SK-N-SH (cell line): ENCODE measurements around the gene PLOD1. TPM values are rescaled to one million over a fixed set of nuclear protein-coding genes. Genes with fewer than 3 reads are reported as not detected.

Source experiments
- CTCF ChIA-PET: fragments of 300-600, 350-600 bp; formaldehyde crosslinking; extraction: SDS; loops from one replicate; lab custom pipeline; 2021; lab: Yijun Ruan, JAX
- POLR2A ChIA-PET: fragments of 350-600 bp; sonication (Branson Sonifier 250); formaldehyde crosslinking; extraction: SDS; loops from one replicate; lab custom pipeline; 2020; ENCODE audit warnings: antibody characterized with exemption, inconsistent platforms; lab: Yijun Ruan, JAX
- DNase-seq: peaks from one replicate; pipeline ENCODE4 v3.0.0; 2012
- H2AFZ ChIP-seq: fragments of 200-600 bp; sonication (generic); 2 replicates; pipeline ENCODE4 v1.8.1; 2016; ENCODE audit warnings: antibody characterized with exemption, mild to moderate bottlenecking, low read depth
- H3F3A ChIP-seq: fragments of 200-600 bp; sonication (generic); replicated peaks from 2 replicates; pipeline ENCODE3; 2016; ENCODE audit warnings: antibody characterized with exemption, mild to moderate bottlenecking; ENCODE audit not compliant: insufficient read depth
- H3K27ac ChIP-seq, 2 experiments: fragments of 200-500 bp in 1 of 2; fragments of 200-600 bp in 1 of 2; sonication (Bioruptor generic) in 1 of 2; sonication (generic), shearing (Covaris generic) in 1 of 2; 2 replicates each; pipeline versions ENCODE4 v1.5.1 to v1.6.1; 2014 to 2016; ENCODE audit warnings: low read depth in 2 of 2, inconsistent platforms in 1 of 2, low read length in 1 of 2, mild to moderate bottlenecking in 1 of 2, mixed read lengths in 1 of 2
- H3K27me3 ChIP-seq: fragments of 200-600 bp; sonication (generic), shearing (Covaris generic); 2 replicates; pipeline ENCODE4 v1.6.1; 2016; ENCODE audit warnings: mixed run types; ENCODE audit not compliant: insufficient read depth
- H3K36me3 ChIP-seq, 2 experiments: fragments of 200-500 bp in 1 of 2; fragments of 200-600 bp in 1 of 2; sonication (Bioruptor generic) in 1 of 2; sonication (generic) in 1 of 2; replicated peaks in 1 of 2; 2 replicates each; pipeline versions ENCODE3 to v1.5.1; 2014 to 2016; ENCODE audit warnings: low read length in 1 of 2, mild to moderate bottlenecking in 1 of 2; ENCODE audit not compliant: insufficient read depth in 2 of 2, control insufficient read depth in 1 of 2
- H3K4me1 ChIP-seq, 2 experiments: fragments of 200-500 bp in 1 of 2; fragments of 200-600 bp in 1 of 2; sonication (Bioruptor generic) in 1 of 2; sonication (generic), shearing (Covaris generic) in 1 of 2; 2 replicates each; pipeline versions ENCODE4 v1.5.1 to v1.6.1; 2014 to 2016; ENCODE audit warnings: low read depth in 1 of 2, low read length in 1 of 2, mixed run types in 1 of 2; ENCODE audit not compliant: insufficient read depth in 2 of 2, control insufficient read depth in 1 of 2
- H3K4me2 ChIP-seq: fragments of 200-600 bp; sonication (generic), shearing (Covaris generic); 2 replicates; pipeline ENCODE4 v1.6.1; 2017; ENCODE audit warnings: mixed run types
- H3K4me3 ChIP-seq, 2 experiments: fragments of 200-500 bp in 1 of 2; fragments of 200-600 bp in 1 of 2; sonication (Bioruptor generic) in 1 of 2; sonication (generic), shearing (Covaris generic) in 1 of 2; 2 replicates each; pipeline versions ENCODE4 v1.5.1 to v1.8.1; 2014 to 2016; ENCODE audit warnings: low read depth in 2 of 2, inconsistent platforms in 1 of 2, low read length in 1 of 2, mild to moderate bottlenecking in 1 of 2, mixed read lengths in 1 of 2, moderate library complexity in 1 of 2
- H3K79me2 ChIP-seq: fragments of 200-600 bp; sonication (generic); 2 replicates; pipeline ENCODE4 v1.8.1; 2017; ENCODE audit warnings: mild to moderate bottlenecking; ENCODE audit not compliant: insufficient read depth
- H3K9ac ChIP-seq: fragments of 200-600 bp; sonication (generic); 2 replicates; pipeline ENCODE4 v1.6.1; 2017; ENCODE audit warnings: mixed run types
- H3K9me2 ChIP-seq: fragments of 200-600 bp; sonication (generic); 2 replicates; pipeline ENCODE4 v1.6.1; 2017; ENCODE audit warnings: mixed run types
- H3K9me3 ChIP-seq: fragments of 200-600 bp; sonication (generic); 2 replicates; pipeline ENCODE4 v1.6.1; 2017; ENCODE audit warnings: mixed run types, mild to moderate bottlenecking, moderate library complexity
- H4K20me1 ChIP-seq: fragments of 200-600 bp; sonication (generic); 2 replicates; pipeline ENCODE4 v1.6.1; 2017; ENCODE audit warnings: mild to moderate bottlenecking, mixed run types; ENCODE audit not compliant: insufficient read depth
- CHD2 ChIP-seq: fragments of 150-350 bp; IDR thresholded peaks from 2 replicates; pipeline ENCODE4 v1.6.1; 2018; ENCODE audit warnings: low read length; ENCODE audit not compliant: partially characterized antibody
- ELF1 ChIP-seq: IDR thresholded peaks from 2 replicates; pipeline ENCODE4 v1.4.0; 2012
- EP300 ChIP-seq, 2 experiments: IDR thresholded peaks; 2 replicates each; pipeline versions ENCODE4 v1.4.0 to v1.6.1; 2012; ENCODE audit warnings: borderline replicate concordance in 1 of 2, low read depth in 1 of 2, low read length in 1 of 2
- EZH2phosphoT487 ChIP-seq: fragments of 200-600 bp; sonication (generic); IDR thresholded peaks from 2 replicates; pipeline ENCODE4 v1.6.1; 2017; ENCODE audit warnings: low read depth, mixed run types, mild to moderate bottlenecking, antibody characterized with exemption, moderate library complexity, borderline replicate concordance
- FOSL2 ChIP-seq: IDR thresholded peaks from 2 replicates; pipeline ENCODE4 v1.4.0; 2012; ENCODE audit warnings: low read depth, mild to moderate bottlenecking, moderate library complexity, borderline replicate concordance
- FOXJ3 ChIP-seq: sonication (generic); formaldehyde crosslinking; IDR thresholded peaks from 2 replicates; pipeline ENCODE4 v1.5.1; 2020; ENCODE audit warnings: mild to moderate bottlenecking, missing genetic modification reagents
- FOXM1 ChIP-seq: IDR thresholded peaks from 2 replicates; pipeline ENCODE4 v1.4.0; 2012; ENCODE audit warnings: low read depth, mild to moderate bottlenecking
- GABPA ChIP-seq: IDR thresholded peaks from 2 replicates; pipeline ENCODE4 v1.4.0; 2012; ENCODE audit warnings: low read depth, mild to moderate bottlenecking
- GATA2 ChIP-seq: sonication (generic); formaldehyde crosslinking; IDR thresholded peaks from 2 replicates; pipeline ENCODE4 v1.5.0; 2020; ENCODE audit warnings: mild to moderate bottlenecking, missing genetic modification reagents
- JUND ChIP-seq: IDR thresholded peaks from 2 replicates; pipeline ENCODE4 v1.4.0; 2012
- MXI1 ChIP-seq: IDR thresholded peaks from 2 replicates; pipeline ENCODE4 v1.6.1; 2012; ENCODE audit warnings: mild to moderate bottlenecking, low read depth, low read length, improper control_type of control experiment
- NFIC ChIP-seq: IDR thresholded peaks from 2 replicates; pipeline ENCODE4 v1.4.0; 2012; ENCODE audit warnings: borderline replicate concordance
- NRF1 ChIP-seq: IDR thresholded peaks from 2 replicates; pipeline ENCODE4 v1.6.1; 2012; ENCODE audit warnings: low read depth, mild to moderate bottlenecking, low read length
- PBX3 ChIP-seq: IDR thresholded peaks from 2 replicates; pipeline ENCODE4; 2012
- POLR2AphosphoS5 ChIP-seq: IDR thresholded peaks from 2 replicates; pipeline ENCODE4 v1.6.1; 2012; ENCODE audit warnings: low read depth, low read length
- RAD21 ChIP-seq: IDR thresholded peaks from 2 replicates; pipeline ENCODE4 v1.6.1; 2012; ENCODE audit warnings: mild to moderate bottlenecking, low read length
- RCOR1 ChIP-seq: fragments of 150-350 bp; IDR thresholded peaks from 2 replicates; pipeline ENCODE4 v1.6.1; 2017; ENCODE audit warnings: antibody characterized with exemption, low read length
- SIN3A ChIP-seq: IDR thresholded peaks from 2 replicates; pipeline ENCODE4 v1.6.1; 2012; ENCODE audit warnings: low read depth, mild to moderate bottlenecking, low read length, moderate library complexity, borderline replicate concordance
- SMC3 ChIP-seq: IDR thresholded peaks from 2 replicates; pipeline ENCODE4 v1.6.1; 2012; ENCODE audit warnings: low read depth, low read length, improper control_type of control experiment
- TAF1 ChIP-seq: IDR thresholded peaks from 2 replicates; pipeline ENCODE4 v1.6.1; 2012; ENCODE audit warnings: low read depth, mild to moderate bottlenecking, low read length, moderate library complexity, borderline replicate concordance
- USF2 ChIP-seq: fragments of 150-350 bp; IDR thresholded peaks from 2 replicates; pipeline ENCODE4 v1.6.1; 2017; ENCODE audit warnings: antibody characterized with exemption, low read length, low read depth, borderline replicate concordance
- YY1 ChIP-seq: IDR thresholded peaks from 2 replicates; pipeline ENCODE4 v1.4.0; 2012; ENCODE audit warnings: low read depth, mild to moderate bottlenecking
- ZBTB33 ChIP-seq: IDR thresholded peaks from 2 replicates; pipeline ENCODE4 v1.4.0; 2012; ENCODE audit warnings: low read depth, borderline replicate concordance
- WGBS: methylation state at CpG from one replicate; pipeline ENCODE4 v1.1.6; 2017; ENCODE audit warnings: low lambda C conversion rate; 5-methylcytosine and 5-hydroxymethylcytosine counted together
- polyA plus RNA-seq, 3 experiments: library from polyadenylated mRNA; depleted of rRNA; stranded (reverse); fragments of >200 nt; gene quantifications; 2 replicates each; pipeline ENCODE4 v1.2.3, GENCODE V29; 2012

PLOD1 gene
- polyA plus RNA-seq, 1 of the 3 experiments (the other 2 are of a cell fraction): 257 TPM

GRCh38 chr1:11951901-11952300 is 17.4 kb downstream of the PLOD1 start:
- Histone ChIP-seq H3K4me2 (no peak overlapping the region), H3K27me3 (no peaks in the 10 kb centered on the region), H3K9me2 (no peaks in the 10 kb centered on the region), H3K9ac (no peak overlapping the region), H4K20me1 (no peaks in the 10 kb centered on the region), H3K4me3 (no peak overlapping the region), H2AFZ (no peak overlapping the region), H3K79me2 (no peaks in the 10 kb centered on the region), H3K27ac (peak overlapping the region in 1 of 2 experiments; percentile 81; a peak in 2 of 4 replicates), H3F3A (no peaks in the 10 kb centered on the region), H3K4me1 (peaks cover 0 to 8% of the 10 kb centered on the region in 2 experiments; a peak in 1 of 4 replicates), H3K9me3 (no peaks in the 10 kb centered on the region), H3K36me3 (peaks cover 19 to 24% of the 10 kb centered on the region in 2 experiments)
- peak; percentile 86 for DNase-seq
- WGBS: 80% methylated on average over 2 of the region's 2 CpGs
- POLR2A ChIA-PET: interaction anchor here (0.6 to 1.9 kb wide), 4 partner anchors 11 to 50 kb away, joined by 3 to 28 read pairs (median 6); no protein-coding TSS in a partner anchor
- TF ChIP-seq GATA2 (CRISPR knock-in tag): peak; percentile 23; the same call in 1 of the 2 replicates
- peak; percentile 73 for TF ChIP-seq CHD2
- TF ChIP-seq RCOR1: peak; percentile 77
- TF ChIP-seq EP300 (IDR thresholded peaks at IDR 0.05; ENCODE audit: borderline replicate concordance in 1 of 2, low read depth in 1 of 2, low read length in 1 of 2): peak in 1 of 2 experiments; percentile 89; a peak in 2 of 4 replicates
- TF ChIP-seq MXI1: peak; percentile 90
- peak; percentile 36 for TF ChIP-seq RAD21
- no peak for TF ChIP-seq FOSL2
- TF ChIP-seq ELF1: no peak
- TF ChIP-seq FOXJ3 (CRISPR knock-in tag): 0 out of 2 replicates have a peak, but pooled peaks have one; percentile 56
- TF ChIP-seq PBX3: no peak
- CTCF ChIA-PET: interaction anchor here (1.0 to 1.8 kb wide), 7 partner anchors 13 to 114 kb away, joined by 3 to 5 read pairs (median 3); partner anchors contain the start of gene MFN2

- POLR2A ChIA-PET: interaction anchor here (0.6 to 1.9 kb wide), 3 partner anchors 12 to 51 kb away, joined by 4 to 28 read pairs (median 7); no protein-coding TSS in a partner anchor
- 96% methylated on average over 4 of the region's 11 CpGs for WGBS
- no peak for DNase-seq
- Histone ChIP-seq H3K9ac (no peak overlapping the region), H3K9me3 (no peaks in the 10 kb centered on the region), H3K9me2 (no peaks in the 10 kb centered on the region), H3K79me2 (no peaks in the 10 kb centered on the region), H3K36me3 (peaks cover 19 to 26% of the 10 kb centered on the region in 2 experiments), H3F3A (no peaks in the 10 kb centered on the region), H3K27ac (peak overlapping the region in 1 of 2 experiments; percentile 81; a peak in 2 of 4 replicates), H2AFZ (no peak overlapping the region), H4K20me1 (no peaks in the 10 kb centered on the region), H3K4me1 (peaks cover 0 to 8% of the 10 kb centered on the region in 2 experiments; a peak in 1 of 4 replicates), H3K4me3 (no peak overlapping the region), H3K27me3 (no peaks in the 10 kb centered on the region), H3K4me2 (no peak overlapping the region)
- CTCF ChIA-PET: interaction anchor here (0.5 to 1.8 kb wide), 8 partner anchors 12 to 899 kb away, joined by 3 to 5 read pairs (median 3); partner anchors contain the start of gene MFN2
- TF ChIP-seq GABPA (no peak), GATA2 (CRISPR knock-in tag) (no peak), YY1 (no peak), ELF1 (no peak), NRF1 (no peak), JUND (no peak), SIN3A (no peak), USF2 (no peak), EP300 (IDR thresholded peaks at IDR 0.05; ENCODE audit: borderline replicate concordance in 1 of 2, low read depth in 1 of 2, low read length in 1 of 2) (no peak), SMC3 (no peak), CHD2 (no peak), ZBTB33 (no peak), RCOR1 (no peak), MXI1 (no peak), FOXM1 (no peak), NFIC (no peak), TAF1 (no peak), EZH2phosphoT487 (no peak), POLR2AphosphoS5 (no peak)
Measured at GRCh38 chr1:11952455-11953109, 18.1 kb downstream of the PLOD1 start.
